Astrocyte (in vitro differentiated cells and primary cell): ENCODE measurements around the gene TRANK1.

Source experiments
- CTCF ChIP-seq: IDR thresholded peaks from 2 replicates; pipeline ENCODE4 v1.5.1; 2011; ENCODE audit warnings: low read depth, mild to moderate bottlenecking, inconsistent platforms, low read length, moderate library complexity; ENCODE audit not compliant: insufficient read depth
- EZH2 ChIP-seq: IDR thresholded peaks from 2 replicates; pipeline ENCODE4 v1.6.1; 2012; ENCODE audit warnings: mild to moderate bottlenecking, low read length, inconsistent platforms; ENCODE audit not compliant: insufficient read depth

GRCh38 chr3:36864180-36865053 lies 80.4 kb downstream of the TRANK1 start:
- TF ChIP-seq CTCF (no peak), EZH2 (no peak)
